Naive thymus-derived CD4-positive, alpha-beta T cell (primary cell): Measurements from ENCODE around the gene SCN2B. TPM values are rescaled to one million over a fixed set of nuclear protein-coding genes. Genes with fewer than 3 reads are reported as not detected.

Source experiments
- ATAC-seq: fragments of 150-1000 bp; cut with Tn5 transposase; 2 replicates; pipeline ENCODE4 v1.10.0; 2021; ENCODE audit warnings: mild to moderate bottlenecking, moderate library complexity
- CTCF ChIA-PET: fragments of 350-600 bp; sonication (Branson Sonifier 250); formaldehyde crosslinking; loops from one replicate; lab custom pipeline; 2021; ENCODE audit warnings: antibody characterized with exemption; lab: Charles Lee
- POLR2A ChIA-PET: fragments of 350-600 bp; sonication (Branson Sonifier 250); formaldehyde crosslinking; loops from one replicate; lab custom pipeline; 2021; ENCODE audit warnings: antibody characterized with exemption, inconsistent platforms; lab: Charles Lee
- DNase-seq, 9 donors: peaks; one replicate each; pipeline versions ENCODE4 v3.0.0 to v3.0.0-alpha.2; 2020 to 2022; ENCODE audit warnings: mixed read lengths in 1 of 9
- H3K27ac ChIP-seq: one replicate; pipeline ENCODE4 v1.7.0; 2013; ENCODE audit warnings: mild to moderate bottlenecking, low read depth, low read length, moderate library complexity
- H3K27me3 ChIP-seq, 2 donors: one replicate each; pipeline ENCODE4 v1.7.0; 2013; ENCODE audit warnings: low read length in 2 of 2, mild to moderate bottlenecking in 2 of 2, moderate library complexity in 2 of 2; ENCODE audit not compliant: control insufficient read depth in 2 of 2, insufficient read depth in 2 of 2
- H3K36me3 ChIP-seq, 3 experiments: 1 replicate in 2 of 3; 2 replicates in 1 of 3; pipeline ENCODE4 v1.7.0; 2013; ENCODE audit warnings: low read length in 3 of 3, mild to moderate bottlenecking in 3 of 3, moderate library complexity in 1 of 3; ENCODE audit not compliant: insufficient read depth in 3 of 3, control insufficient read depth in 2 of 3
- H3K4me1 ChIP-seq, 2 donors: one replicate each; pipeline ENCODE4 v1.7.0; 2013; ENCODE audit warnings: low read length in 2 of 2, mild to moderate bottlenecking in 2 of 2, moderate library complexity in 1 of 2; ENCODE audit not compliant: control insufficient read depth in 2 of 2, insufficient read depth in 2 of 2
- H3K4me3 ChIP-seq: 2 replicates; pipeline ENCODE4 v1.7.0; 2013; ENCODE audit warnings: mild to moderate bottlenecking, low read length
- H3K9me3 ChIP-seq, 3 experiments: 1 replicate in 2 of 3; 2 replicates in 1 of 3; pipeline ENCODE4 v1.7.0; 2013; ENCODE audit warnings: low read length in 3 of 3; ENCODE audit not compliant: control insufficient read depth in 2 of 3
- H3K27ac Mint-ChIP-seq, 9 donors: one replicate each; pipeline ENCODE4 v1.8.0; 2020 to 2022; ENCODE audit warnings: mixed read lengths in 9 of 9, mild to moderate bottlenecking in 8 of 9, moderate library complexity in 5 of 9, inconsistent platforms in 2 of 9
- H3K27me3 Mint-ChIP-seq, 5 donors: one replicate each; pipeline ENCODE4 v1.8.0; 2021 to 2022; ENCODE audit warnings: mixed read lengths in 5 of 5, mild to moderate bottlenecking in 1 of 5
- H3K36me3 Mint-ChIP-seq, 5 donors: one replicate each; pipeline ENCODE4 v1.8.0; 2020 to 2022; ENCODE audit warnings: mixed read lengths in 5 of 5, mild to moderate bottlenecking in 3 of 5, inconsistent platforms in 1 of 5
- H3K4me1 Mint-ChIP-seq, 7 donors: one replicate each; pipeline ENCODE4 v1.8.0; 2020 to 2022; ENCODE audit warnings: mixed read lengths in 7 of 7, mild to moderate bottlenecking in 3 of 7, inconsistent platforms in 1 of 7
- H3K4me3 Mint-ChIP-seq, 10 donors: one replicate each; pipeline ENCODE4 v1.8.0; 2020 to 2022; ENCODE audit warnings: mild to moderate bottlenecking in 10 of 10, mixed read lengths in 10 of 10, moderate library complexity in 6 of 10, inconsistent platforms in 2 of 10
- H3K9me3 Mint-ChIP-seq, 11 donors: one replicate each; pipeline ENCODE4 v1.8.0; 2020 to 2022; ENCODE audit warnings: mixed read lengths in 11 of 11, mild to moderate bottlenecking in 4 of 11, inconsistent platforms in 1 of 11, moderate library complexity in 1 of 11
- intact Hi-C, 2 donors: fragments of 100-400 bp; cut with micrococcal nuclease; formaldehyde crosslinking; loops; one replicate each; pipeline ENCODE4 v1.15.1; 2023
- polyA plus RNA-seq, 2 donors: library from polyadenylated mRNA; unstranded; fragments of 300-500 nt; fragmentation: Illumina TruSeq; gene quantifications; one replicate each; pipeline ENCODE4 v1.2.3, GENCODE V29; 2021
- total RNA-seq, 6 experiments: library from RNA in 5 of 6; stranded (reverse) in 5 of 6; gene quantifications; 1 replicate in 5 of 6; 2 replicates in 1 of 6; pipeline ENCODE4 v1.2.3 and lab custom pipeline; 2021 to 2026

SCN2B gene
- total and polyA plus RNA-seq, 7 experiments from 2014 or later, result not detected

DNA sequence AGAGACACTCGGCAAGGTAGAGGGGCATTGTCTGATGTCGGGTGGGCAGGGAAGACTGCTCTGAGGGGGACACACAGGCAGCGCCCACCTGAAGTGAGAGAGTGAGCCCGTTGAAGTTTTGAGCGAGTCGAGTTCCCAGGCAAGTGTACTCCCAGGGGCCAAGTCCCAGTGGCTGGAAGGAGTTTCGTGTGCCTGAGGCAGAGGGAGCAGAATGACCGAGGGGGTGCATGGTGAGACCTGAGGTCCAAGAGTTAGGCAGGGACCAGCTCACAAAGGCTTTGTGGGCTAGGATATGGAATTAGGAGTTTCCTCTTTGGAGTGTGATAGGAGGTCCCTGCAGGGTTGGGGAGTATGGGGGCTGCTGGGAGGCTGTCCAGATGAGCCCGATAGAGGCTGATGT lies 6.2 kb downstream of the SCN2B start:
- ChIA-PET CTCF (interaction anchor here (0.7 to 3.1 kb wide), 6 partner anchors 25 to 327 kb away, joined by 3 to 14 read pairs (median 6); no protein-coding TSS in a partner anchor), POLR2A (interaction anchor here (0.6 kb wide), 1 partner anchor 48 kb away, joined by 3 read pairs; no protein-coding TSS in a partner anchor)
- Histone ChIP-seq H3K27ac (no peak overlapping the region), H3K4me3 (no peak overlapping the region), H3K9me3 (no peaks in the 10 kb centered on the region), H3K4me1 (peaks cover 0 to 5% of the 10 kb centered on the region in 2 donors), H3K27me3 (no peaks in the 10 kb centered on the region), H3K36me3 (no peaks in the 10 kb centered on the region)
- ATAC-seq (no peak), DNase-seq (no peak)
- Mint-ChIP-seq H3K9me3 (no peaks in the 10 kb centered on the region), H3K4me3 (no peak overlapping the region), H3K27ac (no peak overlapping the region), H3K36me3 (no peaks in the 10 kb centered on the region), H3K27me3 (peaks cover 0 to 24% (median 4%) of the 10 kb centered on the region in 5 donors), H3K4me1 (peaks cover 0 to 9% (median 0%) of the 10 kb centered on the region in 7 donors)
- intact Hi-C loops, result no loop called here

DNA sequence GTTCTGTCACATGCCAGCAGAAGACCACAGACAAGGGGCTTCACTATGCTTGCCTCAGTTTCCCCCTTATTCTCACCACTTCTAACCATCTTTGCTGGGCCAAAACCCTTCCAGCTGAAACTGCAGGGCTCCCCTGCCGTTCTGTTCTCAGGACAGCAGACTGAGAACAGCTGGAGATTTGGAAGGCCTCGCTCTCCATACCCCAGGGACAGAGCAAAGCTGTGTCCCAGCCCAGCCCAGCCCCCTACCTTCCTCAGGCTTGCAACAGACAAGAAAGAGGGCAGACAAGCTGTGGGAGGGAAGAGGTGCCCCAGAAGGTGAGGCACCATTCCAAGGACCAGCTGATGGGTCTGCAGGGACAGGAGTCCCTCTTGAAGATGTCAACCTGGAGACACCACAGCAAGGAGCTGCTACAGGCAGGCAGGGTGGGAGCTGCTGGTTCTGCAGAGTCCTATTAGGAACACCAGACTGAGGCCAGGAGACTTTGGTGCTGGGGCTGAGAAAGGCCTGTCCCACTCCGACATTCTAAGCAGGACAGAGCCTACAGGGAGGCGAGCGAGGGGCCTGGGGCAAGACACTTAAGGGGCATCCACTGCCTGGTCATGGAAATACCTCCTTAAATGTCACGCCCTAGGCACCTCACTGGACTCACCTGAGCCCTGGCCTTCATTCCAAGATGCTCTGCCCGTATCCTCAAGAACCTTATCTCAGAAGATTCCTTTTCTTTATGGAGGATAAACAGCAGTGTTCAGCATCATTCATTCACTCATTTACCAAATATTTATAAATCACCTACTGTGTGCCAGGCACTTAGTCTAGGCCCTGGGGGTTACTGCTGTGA lies 6.9 kb downstream of the SCN2B start:
- no peak overlapping the region for H3K4me3 ChIP-seq
- Mint-ChIP-seq H3K36me3 (no peaks in the 10 kb centered on the region), H3K27ac (no peak overlapping the region), H3K27me3 (peaks cover 0 to 22% (median 4%) of the 10 kb centered on the region in 5 donors), H3K4me1 (peaks cover 0 to 9% (median 0%) of the 10 kb centered on the region in 7 donors), H3K4me3 (no peak overlapping the region), H3K9me3 (no peaks in the 10 kb centered on the region)
- peaks cover 0 to 5% of the 10 kb centered on the region in 2 donors for H3K4me1 ChIP-seq
- ChIA-PET CTCF (interaction anchor here (3.1 kb wide), 1 partner anchor 26 kb away, joined by 9 read pairs; no protein-coding TSS in a partner anchor), POLR2A (no interaction called here)
- H3K36me3 ChIP-seq, result no peaks in the 10 kb centered on the region
- H3K27ac ChIP-seq, result no peak overlapping the region
- intact Hi-C loops, result no loop called here
- DNase-seq (no peak), ATAC-seq (no peak)
- no peaks in the 10 kb centered on the region for H3K9me3 ChIP-seq
- H3K27me3 ChIP-seq, result no peaks in the 10 kb centered on the region

GRCh38 chr11:118168751-118169150 lies 7.7 kb downstream of the SCN2B start:
- Mint-ChIP-seq H3K4me3 (no peak overlapping the region), H3K27ac (no peak overlapping the region), H3K9me3 (no peaks in the 10 kb centered on the region), H3K27me3 (peaks cover 0 to 20% (median 4%) of the 10 kb centered on the region in 5 donors), H3K4me1 (peaks cover 0 to 9% (median 0%) of the 10 kb centered on the region in 7 donors), H3K36me3 (no peaks in the 10 kb centered on the region)
- CTCF ChIA-PET, result no interaction called here
- Histone ChIP-seq H3K4me3 (no peak overlapping the region), H3K36me3 (no peaks in the 10 kb centered on the region), H3K4me1 (peaks cover 0 to 5% of the 10 kb centered on the region in 2 donors), H3K9me3 (no peaks in the 10 kb centered on the region), H3K27ac (no peak overlapping the region), H3K27me3 (no peaks in the 10 kb centered on the region)
- intact Hi-C loops, result no loop called here
- POLR2A ChIA-PET, result no interaction called here
- DNase-seq, result no peak
- no peak for ATAC-seq

- Mint-ChIP-seq H3K9me3 (peaks cover 0 to 3% (median 0%) of the 10 kb centered on the region in 11 donors), H3K4me1 (peaks cover 0 to 9% (median 0%) of the 10 kb centered on the region in 7 donors), H3K36me3 (no peaks in the 10 kb centered on the region), H3K27me3 (peaks cover 0 to 23% (median 4%) of the 10 kb centered on the region in 5 donors), H3K27ac (no peak overlapping the region), H3K4me3 (no peak overlapping the region)
- no peaks in the 10 kb centered on the region for H3K9me3 ChIP-seq
- DNase-seq (no peak), ATAC-seq (no peak)
- POLR2A ChIA-PET, result no interaction called here
- CTCF ChIA-PET, result no interaction called here
- H3K27ac ChIP-seq, result no peak overlapping the region
- intact Hi-C loops, result no loop called here
- H3K27me3 ChIP-seq, result no peaks in the 10 kb centered on the region
- peaks cover 0 to 5% of the 10 kb centered on the region in 2 donors for H3K4me1 ChIP-seq
- H3K36me3 ChIP-seq, result no peaks in the 10 kb centered on the region
- no peak overlapping the region for H3K4me3 ChIP-seq
These were observed 8.1 kb downstream of the SCN2B start for GRCh38 chr11:118168316-118168715.

DNA sequence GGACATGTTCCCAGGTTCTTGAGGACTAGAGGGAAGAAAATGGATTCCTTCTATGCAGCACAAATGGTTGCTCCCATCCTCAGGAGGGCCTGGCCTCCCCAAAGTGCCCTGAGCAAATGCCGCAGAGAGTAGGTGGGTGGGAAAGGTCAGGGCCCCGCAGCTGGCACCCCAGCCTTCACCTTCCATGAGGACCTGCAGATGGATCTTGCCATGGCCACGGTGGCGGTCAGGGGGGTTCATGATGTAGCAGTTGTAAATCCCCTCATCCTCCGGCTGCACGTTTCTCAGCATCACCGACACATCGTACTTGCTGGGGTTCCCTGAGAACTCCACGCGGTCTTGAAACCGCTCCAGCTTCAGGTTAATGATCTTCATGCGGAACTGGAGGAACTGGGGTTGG lies 8.5 kb downstream of the SCN2B start:
- Histone ChIP-seq H3K27ac (no peak overlapping the region), H3K9me3 (no peaks in the 10 kb centered on the region), H3K4me1 (peaks cover 0 to 5% of the 10 kb centered on the region in 2 donors), H3K4me3 (no peak overlapping the region), H3K36me3 (no peaks in the 10 kb centered on the region), H3K27me3 (no peaks in the 10 kb centered on the region)
- no peak for DNase-seq
- Mint-ChIP-seq H3K4me1 (peaks cover 0 to 9% (median 0%) of the 10 kb centered on the region in 7 donors), H3K27ac (no peak overlapping the region), H3K9me3 (peaks cover 0 to 3% (median 0%) of the 10 kb centered on the region in 11 donors), H3K4me3 (no peak overlapping the region), H3K36me3 (no peaks in the 10 kb centered on the region), H3K27me3 (peaks cover 0 to 25% (median 5%) of the 10 kb centered on the region in 5 donors)
- ATAC-seq, result no peak
- ChIA-PET POLR2A (no interaction called here), CTCF (no interaction called here)
- intact Hi-C loops, result no loop called here

GRCh38 chr11:118167253-118167652 lies 9.2 kb downstream of the SCN2B start:
- H3K9me3 Mint-ChIP-seq, result peaks cover 0 to 3% (median 0%) of the 10 kb centered on the region in 11 donors
- H3K27ac Mint-ChIP-seq, result peak overlapping the region in 1 of 9 donors; percentile 25
- H3K4me1 ChIP-seq, result peaks cover 0 to 5% of the 10 kb centered on the region in 2 donors
- no peak for DNase-seq
- H3K4me3 Mint-ChIP-seq, result no peak overlapping the region
- ChIA-PET POLR2A (no interaction called here), CTCF (no interaction called here)
- no peak for ATAC-seq
- intact Hi-C loops, result no loop called here
- no peaks in the 10 kb centered on the region for H3K27me3 ChIP-seq
- no peaks in the 10 kb centered on the region for H3K9me3 ChIP-seq
- H3K4me1 Mint-ChIP-seq, result peaks cover 0 to 9% (median 0%) of the 10 kb centered on the region in 7 donors
- H3K36me3 Mint-ChIP-seq, result no peaks in the 10 kb centered on the region
- no peaks in the 10 kb centered on the region for H3K36me3 ChIP-seq
- H3K27me3 Mint-ChIP-seq, result peaks cover 0 to 29% (median 8%) of the 10 kb centered on the region in 5 donors
- no peak overlapping the region for H3K4me3 ChIP-seq
- no peak overlapping the region for H3K27ac ChIP-seq
